Sigmoid colon (tissue), 7 donors: ENCODE data around the gene LRRC3. TPM values are rescaled to one million over a fixed set of nuclear protein-coding genes. Genes with fewer than 3 reads are reported as not detected.

ENCODE experiments used
- DNase-seq: peaks from one replicate; pipeline ENCODE4 v3.0.0-alpha.2; 2019
- H3K27ac ChIP-seq, 4 donors: fragments of 200-600 bp; sonication (generic); one replicate each; pipeline ENCODE4 v1.5.1; 2016 to 2019; ENCODE audit warnings: mild to moderate bottlenecking in 1 of 4
- H3K27me3 ChIP-seq, 3 donors: fragments of 200-600 bp; sonication (generic); one replicate each; pipeline ENCODE4 v1.5.1; 2019; ENCODE audit warnings: mild to moderate bottlenecking in 1 of 3
- H3K36me3 ChIP-seq, 4 donors: fragments of 200-600 bp; sonication (generic); one replicate each; pipeline ENCODE4 v1.5.1; 2016 to 2019
- H3K4me1 ChIP-seq, 4 donors: fragments of 200-600 bp; sonication (generic); one replicate each; pipeline ENCODE4 v1.5.1; 2017 to 2019
- H3K4me3 ChIP-seq, 4 donors: fragments of 200-600 bp; sonication (generic); one replicate each; pipeline ENCODE4 v1.5.1; 2017 to 2019; ENCODE audit warnings: mild to moderate bottlenecking in 2 of 4, moderate library complexity in 1 of 4
- H3K9me3 ChIP-seq, 4 donors: fragments of 200-600 bp in 3 of 4; sonication (generic) in 3 of 4; one replicate each; pipeline versions ENCODE4 v1.5.1 to v1.6.1; 2013 to 2019
- CTCF ChIP-seq, 4 experiments: fragments of 450-650 bp in 3 of 4; fragments of 200-600 bp in 1 of 4; IDR thresholded peaks; one replicate each; pipeline ENCODE4 v1.5.1; 2016 to 2019; ENCODE audit warnings: antibody characterized with exemption in 4 of 4, mild to moderate bottlenecking in 3 of 4, moderate library complexity in 2 of 4
- EP300 ChIP-seq, 4 donors: sonication (generic); formaldehyde crosslinking; IDR thresholded peaks; one replicate each; pipeline ENCODE4 v1.6.1; 2017; ENCODE audit warnings: antibody characterized with exemption in 4 of 4
- POLR2A ChIP-seq, 2 donors: fragments of 450-650 bp; IDR thresholded peaks; one replicate each; pipeline ENCODE4 v1.6.1; 2016; ENCODE audit warnings: antibody characterized with exemption in 2 of 2, mild to moderate bottlenecking in 2 of 2, moderate library complexity in 2 of 2
- POLR2AphosphoS5 ChIP-seq, 4 donors: sonication (generic); formaldehyde crosslinking; IDR thresholded peaks; one replicate each; pipeline ENCODE4 v1.6.1; 2017; ENCODE audit warnings: antibody characterized with exemption in 4 of 4
- WGBS, 2 donors: extraction: QIAGEN DNeasy Blood & Tissue Kit; methylation state at CpG; one replicate each; pipeline ENCODE4 v1.1.7; 2013; 5-methylcytosine and 5-hydroxymethylcytosine counted together
- intact Hi-C: fragments of 100-400 bp; cut with DNase I; formaldehyde crosslinking; loops from one replicate; pipeline ENCODE4 v1.15.1; 2023
- polyA plus RNA-seq, 3 donors: library from polyadenylated mRNA; stranded (reverse); fragments of 200-250 nt; gene quantifications; one replicate each; pipeline ENCODE4 v1.2.3, GENCODE V29; 2013
- total RNA-seq, 4 donors: library from RNA; depleted of rRNA; stranded (reverse); fragments of >200 nt; gene quantifications; one replicate each; pipeline ENCODE4 v1.1.0, GENCODE V29; 2016
- donor health status: healthy with polysubstance abuse.
- donor health status: Bipolar disorder and iron deficiency.
- donor health status: healthy.

The LRRC3 gene
- total and polyA plus RNA-seq, 7 donors = under 0.01 to 7.1 (median 3.9) TPM

GRCh38 chr21:44490405-44490804 lies 35.1 kb downstream of the LRRC3 start:
- no peak for DNase-seq
- Histone ChIP-seq H3K27ac (no peak overlapping the region), H3K36me3 (no peaks in the 10 kb centered on the region), H3K4me1 (no peaks in the 10 kb centered on the region), H3K9me3 (peaks cover 0 to 11% (median 5%) of the 10 kb centered on the region in 4 donors), H3K27me3 (peaks cover 0 to 3% (median 0%) of the 10 kb centered on the region in 3 donors), H3K4me3 (no peak overlapping the region)
- intact Hi-C loops = no loop called here
- WGBS, 2 donors = 95 to 96% methylated on average over 19 of the region's 19 CpGs
- no peak for TF ChIP-seq CTCF (IDR thresholded peaks at IDR 0.05)
- TF ChIP-seq EP300 (IDR thresholded peaks at IDR 0.05) = no peak
- no peak for TF ChIP-seq POLR2A (IDR thresholded peaks at IDR 0.05)
- TF ChIP-seq POLR2AphosphoS5 (IDR thresholded peaks at IDR 0.05) = no peak

GRCh38 chr21:44490816-44491215 lies 35.5 kb downstream of the LRRC3 start:
- peaks cover 0 to 11% (median 5%) of the 10 kb centered on the region in 4 donors for H3K9me3 ChIP-seq
- no peak overlapping the region for H3K27ac ChIP-seq
- intact Hi-C loops = no loop called here
- DNase-seq = no peak
- no peak overlapping the region for H3K4me3 ChIP-seq
- TF ChIP-seq EP300 (IDR thresholded peaks at IDR 0.05) = no peak
- TF ChIP-seq POLR2AphosphoS5 (IDR thresholded peaks at IDR 0.05) = no peak
- TF ChIP-seq POLR2A (IDR thresholded peaks at IDR 0.05) = no peak
- TF ChIP-seq CTCF (IDR thresholded peaks at IDR 0.05) = no peak
- WGBS, 2 donors = 35 to 78% methylated on average over 9 of the region's 9 CpGs
- no peaks in the 10 kb centered on the region for H3K4me1 ChIP-seq
- H3K27me3 ChIP-seq = peaks cover 0 to 3% (median 0%) of the 10 kb centered on the region in 3 donors
- H3K36me3 ChIP-seq = no peaks in the 10 kb centered on the region

GRCh38 chr21:44492567-44493385 lies 37.5 kb downstream of the LRRC3 start:
- Histone ChIP-seq H3K36me3 (no peaks in the 10 kb centered on the region), H3K27me3 (peaks cover 0 to 13% (median 0%) of the 10 kb centered on the region in 3 donors), H3K9me3 (peaks cover 0 to 11% (median 5%) of the 10 kb centered on the region in 4 donors), H3K4me1 (peaks cover 0 to 9% (median 3%) of the 10 kb centered on the region in 4 donors), H3K4me3 (no peak overlapping the region), H3K27ac (no peak overlapping the region)
- intact Hi-C loops = no loop called here
- WGBS, 2 donors = 92 to 94% methylated on average over 9 of the region's 9 CpGs
- TF ChIP-seq EP300 (IDR thresholded peaks at IDR 0.05) = no peak
- no peak for TF ChIP-seq POLR2A (IDR thresholded peaks at IDR 0.05)
- TF ChIP-seq POLR2AphosphoS5 (IDR thresholded peaks at IDR 0.05) = no peak
- no peak for TF ChIP-seq CTCF (IDR thresholded peaks at IDR 0.05)
- DNase-seq = no peak

GRCh38 chr21:44494418-44494817 lies 39.1 kb downstream of the LRRC3 start:
- DNase-seq = no peak
- 93 to 94% methylated on average over 17 of the region's 17 CpGs for WGBS, 2 donors
- Histone ChIP-seq H3K27me3 (peaks cover 0 to 24% (median 7%) of the 10 kb centered on the region in 3 donors), H3K36me3 (no peaks in the 10 kb centered on the region), H3K4me1 (peaks cover 0 to 9% (median 3%) of the 10 kb centered on the region in 4 donors), H3K27ac (no peak overlapping the region), H3K9me3 (peaks cover 0 to 11% (median 5%) of the 10 kb centered on the region in 4 donors), H3K4me3 (no peak overlapping the region)
- intact Hi-C loops = no loop called here
- TF ChIP-seq CTCF (IDR thresholded peaks at IDR 0.05) = no peak
- TF ChIP-seq POLR2AphosphoS5 (IDR thresholded peaks at IDR 0.05) = no peak
- TF ChIP-seq EP300 (IDR thresholded peaks at IDR 0.05) = no peak
- no peak for TF ChIP-seq POLR2A (IDR thresholded peaks at IDR 0.05)
